Muscle layer of duodenum (tissue), 2 donors: ENCODE results near the gene NTMT2.

Experiments used
- H3K27ac ChIP-seq: one replicate; pipeline ENCODE4 v1.7.0; 2013; ENCODE audit warnings: mild to moderate bottlenecking, low read length
- H3K27me3 ChIP-seq: one replicate; pipeline ENCODE4 v1.7.0; 2013; ENCODE audit warnings: low read depth, mild to moderate bottlenecking, control low read depth, low read length
- H3K36me3 ChIP-seq, 2 donors: one replicate each; pipeline ENCODE4 v1.7.0; 2013; ENCODE audit warnings: low read length in 2 of 2, control low read depth in 1 of 2, mild to moderate bottlenecking in 1 of 2; ENCODE audit not compliant: insufficient read depth in 2 of 2, control insufficient read depth in 1 of 2
- H3K4me1 ChIP-seq, 2 donors: one replicate each; pipeline ENCODE4 v1.7.0; 2013; ENCODE audit warnings: low read length in 2 of 2, mild to moderate bottlenecking in 2 of 2, control low read depth in 1 of 2, moderate library complexity in 1 of 2; ENCODE audit not compliant: insufficient read depth in 2 of 2, control insufficient read depth in 1 of 2
- H3K4me3 ChIP-seq, 2 donors: one replicate each; pipeline ENCODE4 v1.7.0; 2013; ENCODE audit warnings: low read length in 2 of 2, low read depth in 1 of 2, mild to moderate bottlenecking in 1 of 2
- H3K9me3 ChIP-seq, 2 donors: one replicate each; pipeline ENCODE4 v1.7.0; 2013; ENCODE audit warnings: low read length in 2 of 2, control low read depth in 1 of 2, mild to moderate bottlenecking in 1 of 2; ENCODE audit not compliant: control insufficient read depth in 1 of 2
- donor health status: healthy.

Gene NTMT2

GRCh38 chr1:170194451-170194850 is 48.7 kb downstream of the NTMT2 start:
- Histone ChIP-seq H3K9me3 (peaks cover 0 to 14% of the 10 kb centered on the region in 2 donors), H3K4me1 (no peaks in the 10 kb centered on the region), H3K4me3 (no peak overlapping the region), H3K27ac (no peak overlapping the region), H3K27me3 (no peaks in the 10 kb centered on the region), H3K36me3 (no peaks in the 10 kb centered on the region)

DNA sequence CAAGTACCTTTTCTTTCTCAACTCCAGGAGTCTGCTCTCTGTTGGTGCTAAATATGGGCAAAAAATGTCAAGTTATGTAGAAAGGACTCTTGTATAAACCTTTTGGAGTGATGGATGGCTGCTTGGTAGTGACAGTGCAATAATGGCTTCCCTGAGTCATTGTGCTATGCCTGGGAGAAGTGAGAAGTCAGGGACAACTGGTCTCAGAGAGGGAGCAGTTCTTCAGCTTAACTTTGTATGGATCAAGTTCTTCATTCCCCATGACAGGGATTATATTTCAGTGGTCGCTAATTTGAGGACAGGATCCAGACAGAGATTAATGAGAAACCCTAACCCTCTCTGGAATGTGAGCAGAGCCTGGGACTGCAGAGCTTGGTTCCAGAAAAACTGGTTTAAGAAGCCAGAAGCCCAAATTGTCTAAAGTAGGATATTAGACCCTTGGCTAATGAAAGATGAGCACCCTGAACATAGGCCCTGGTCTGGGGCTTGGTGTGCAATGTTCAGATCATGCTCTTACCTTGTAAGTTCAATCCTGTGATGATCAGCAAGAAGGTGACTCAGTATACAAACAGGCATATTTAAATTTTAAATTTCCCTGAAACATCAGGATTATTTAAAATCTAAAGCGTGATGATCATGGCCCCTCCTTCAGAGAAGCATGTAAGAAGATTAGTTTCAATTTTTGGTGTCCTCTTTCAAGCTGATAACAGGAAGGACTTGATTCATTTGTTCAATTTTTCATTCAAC is 50.9 kb downstream of the NTMT2 start:
- Histone ChIP-seq H3K4me3 (no peak overlapping the region), H3K4me1 (no peaks in the 10 kb centered on the region), H3K27ac (no peak overlapping the region), H3K27me3 (no peaks in the 10 kb centered on the region), H3K36me3 (no peaks in the 10 kb centered on the region), H3K9me3 (peaks cover 0 to 4% of the 10 kb centered on the region in 2 donors)

GRCh38 chr1:170198090-170198489 is 52.3 kb downstream of the NTMT2 start:
- H3K9me3 ChIP-seq = no peaks in the 10 kb centered on the region
- H3K27ac ChIP-seq = no peak overlapping the region
- no peak overlapping the region for H3K4me3 ChIP-seq
- H3K4me1 ChIP-seq = no peaks in the 10 kb centered on the region
- no peaks in the 10 kb centered on the region for H3K36me3 ChIP-seq
- no peaks in the 10 kb centered on the region for H3K27me3 ChIP-seq

GRCh38 chr1:170198584-170198983 is 52.8 kb downstream of the NTMT2 start:
- Histone ChIP-seq H3K9me3 (no peaks in the 10 kb centered on the region), H3K36me3 (no peaks in the 10 kb centered on the region), H3K4me1 (no peaks in the 10 kb centered on the region), H3K4me3 (no peak overlapping the region), H3K27ac (no peak overlapping the region), H3K27me3 (no peaks in the 10 kb centered on the region)

- H3K27ac ChIP-seq = no peak overlapping the region
These were observed 54.4 kb downstream of the NTMT2 start for GRCh38 chr1:170200161-170200560.

DNA sequence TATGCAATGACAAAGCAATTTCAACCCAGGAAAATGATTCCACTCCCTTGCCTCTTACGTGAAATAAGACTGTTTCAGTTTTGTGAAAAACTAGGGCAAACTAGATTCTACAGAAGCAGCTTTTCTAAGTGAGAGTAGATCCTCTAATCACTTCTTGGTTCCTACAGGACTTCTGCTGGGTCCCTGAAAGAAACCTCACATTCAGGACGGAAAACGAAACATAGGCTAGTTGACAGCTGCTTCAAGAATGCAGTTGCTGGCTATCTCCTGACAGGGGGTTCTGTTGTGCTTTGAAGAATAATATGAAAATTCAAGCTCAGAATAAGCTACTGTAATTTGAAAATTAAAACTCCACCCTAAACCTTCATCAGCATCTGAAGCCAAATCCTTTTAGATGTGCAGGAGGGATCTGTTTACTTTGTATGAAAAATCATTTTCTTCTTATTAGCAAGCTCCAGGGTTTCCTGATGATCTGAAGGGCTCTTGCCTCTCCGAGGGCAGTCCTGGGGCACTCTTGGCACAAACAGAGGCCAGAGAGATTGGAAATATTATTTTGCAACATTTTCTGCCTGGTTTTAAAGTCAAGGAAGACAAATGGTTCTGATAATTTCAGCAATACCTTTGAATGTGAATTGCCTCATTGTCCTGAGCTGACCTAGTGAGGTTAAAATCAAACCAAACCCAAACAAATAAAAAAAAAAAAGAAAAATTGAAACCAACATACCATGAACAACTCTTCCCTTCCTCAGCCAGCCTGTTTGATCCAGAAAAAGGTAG is 55.0 kb downstream of the NTMT2 start:
- Histone ChIP-seq H3K4me1 (no peaks in the 10 kb centered on the region), H3K27me3 (no peaks in the 10 kb centered on the region), H3K9me3 (no peaks in the 10 kb centered on the region), H3K36me3 (no peaks in the 10 kb centered on the region), H3K27ac (no peak overlapping the region), H3K4me3 (no peak overlapping the region)

More at GRCh38 chr1:170200161-170200560, 54.4 kb downstream of the NTMT2 start:
- Histone ChIP-seq H3K36me3 (no peaks in the 10 kb centered on the region), H3K9me3 (no peaks in the 10 kb centered on the region), H3K4me3 (no peak overlapping the region), H3K27me3 (no peaks in the 10 kb centered on the region), H3K4me1 (no peaks in the 10 kb centered on the region)

- H3K9me3 ChIP-seq = no peaks in the 10 kb centered on the region
- H3K27ac ChIP-seq = no peak overlapping the region
- H3K4me3 ChIP-seq = no peak overlapping the region
- H3K4me1 ChIP-seq = no peaks in the 10 kb centered on the region
- H3K27me3 ChIP-seq = no peaks in the 10 kb centered on the region
- no peaks in the 10 kb centered on the region for H3K36me3 ChIP-seq
These were observed 57.9 kb downstream of the NTMT2 start for GRCh38 chr1:170203693-170204092.

- H3K4me1 ChIP-seq = no peaks in the 10 kb centered on the region
- no peak overlapping the region for H3K4me3 ChIP-seq
- no peaks in the 10 kb centered on the region for H3K27me3 ChIP-seq
- no peaks in the 10 kb centered on the region for H3K9me3 ChIP-seq
- no peak overlapping the region for H3K27ac ChIP-seq
- H3K36me3 ChIP-seq = no peaks in the 10 kb centered on the region
These were observed 58.4 kb downstream of the NTMT2 start for GRCh38 chr1:170204121-170204520.

DNA sequence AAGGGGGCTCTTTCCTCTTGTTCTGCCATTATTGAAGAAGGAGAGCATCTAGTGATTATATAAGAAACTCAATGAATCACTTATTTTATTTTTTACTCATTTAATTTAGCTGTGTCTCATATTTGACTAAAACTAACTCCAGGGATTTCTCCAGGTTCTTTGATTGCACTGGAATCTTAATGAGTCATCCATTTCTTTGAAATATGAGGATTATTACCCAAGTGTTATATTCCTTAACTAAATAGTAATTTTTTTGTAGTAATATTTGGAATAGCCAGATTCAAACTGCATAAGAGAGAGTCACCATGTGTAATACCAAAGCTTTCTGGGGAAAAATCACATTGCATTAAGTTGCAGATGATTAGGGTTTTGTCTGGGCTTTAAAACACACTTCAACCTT is 59.5 kb downstream of the NTMT2 start:
- no peak overlapping the region for H3K27ac ChIP-seq
- H3K4me1 ChIP-seq = no peaks in the 10 kb centered on the region
- H3K27me3 ChIP-seq = no peaks in the 10 kb centered on the region
- no peaks in the 10 kb centered on the region for H3K36me3 ChIP-seq
- no peaks in the 10 kb centered on the region for H3K9me3 ChIP-seq
- H3K4me3 ChIP-seq = no peak overlapping the region

DNA sequence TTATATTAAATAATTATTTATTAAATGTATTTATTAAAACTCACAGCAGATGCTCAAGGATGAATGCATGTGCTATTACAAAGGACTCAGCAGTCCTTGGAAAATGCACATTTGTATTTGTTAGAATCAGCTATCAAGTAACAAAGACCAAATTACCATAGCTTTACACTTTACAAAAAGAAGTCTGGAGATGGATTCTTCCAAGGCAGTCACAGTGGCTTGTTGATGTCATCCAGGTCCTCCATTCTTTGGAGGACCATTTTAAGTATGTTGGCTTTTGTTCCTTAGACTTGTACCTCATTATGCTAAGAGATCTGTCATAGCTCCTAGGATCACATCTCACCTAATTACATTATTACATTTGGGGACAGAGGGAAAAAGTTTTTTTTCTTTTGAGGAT is 63.4 kb downstream of the NTMT2 start:
- Histone ChIP-seq H3K36me3 (no peaks in the 10 kb centered on the region), H3K27me3 (no peaks in the 10 kb centered on the region), H3K9me3 (no peaks in the 10 kb centered on the region)

DNA sequence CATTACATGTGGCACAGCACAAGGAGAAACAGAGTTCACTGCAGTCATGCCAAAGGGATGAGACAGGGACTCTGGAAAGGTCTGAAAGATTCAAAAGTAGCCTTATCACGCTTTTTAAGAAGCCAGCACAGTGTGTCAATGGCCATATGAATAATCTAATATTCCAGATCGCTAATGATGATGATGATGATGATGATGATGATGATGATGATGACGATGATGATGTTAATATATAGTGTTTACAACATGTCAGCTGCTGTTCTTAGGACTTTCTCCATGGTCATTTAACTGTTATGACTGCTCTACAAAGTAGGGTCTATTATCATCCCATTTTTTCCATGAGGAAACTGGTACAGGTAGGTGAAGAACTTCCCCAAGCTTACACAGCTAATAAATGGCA is 64.4 kb downstream of the NTMT2 start:
- no peak overlapping the region for H3K4me3 ChIP-seq
- H3K27me3 ChIP-seq = no peaks in the 10 kb centered on the region
- H3K36me3 ChIP-seq = no peaks in the 10 kb centered on the region
- H3K4me1 ChIP-seq = no peaks in the 10 kb centered on the region
- no peak overlapping the region for H3K27ac ChIP-seq
- H3K9me3 ChIP-seq = no peaks in the 10 kb centered on the region

More for the DNA sequence above, 63.4 kb downstream of the NTMT2 start:
- Histone ChIP-seq H3K27ac (no peak overlapping the region), H3K4me3 (no peak overlapping the region), H3K4me1 (no peaks in the 10 kb centered on the region)
